Measurements from ENCODE around the gene ORAI2.
"Not testable (repeated sequence)": the region's sequence is repeated elsewhere in the genome, so short reads cannot be mapped to it uniquely, and the experiment has no call there.

Gene ORAI2

DNA sequence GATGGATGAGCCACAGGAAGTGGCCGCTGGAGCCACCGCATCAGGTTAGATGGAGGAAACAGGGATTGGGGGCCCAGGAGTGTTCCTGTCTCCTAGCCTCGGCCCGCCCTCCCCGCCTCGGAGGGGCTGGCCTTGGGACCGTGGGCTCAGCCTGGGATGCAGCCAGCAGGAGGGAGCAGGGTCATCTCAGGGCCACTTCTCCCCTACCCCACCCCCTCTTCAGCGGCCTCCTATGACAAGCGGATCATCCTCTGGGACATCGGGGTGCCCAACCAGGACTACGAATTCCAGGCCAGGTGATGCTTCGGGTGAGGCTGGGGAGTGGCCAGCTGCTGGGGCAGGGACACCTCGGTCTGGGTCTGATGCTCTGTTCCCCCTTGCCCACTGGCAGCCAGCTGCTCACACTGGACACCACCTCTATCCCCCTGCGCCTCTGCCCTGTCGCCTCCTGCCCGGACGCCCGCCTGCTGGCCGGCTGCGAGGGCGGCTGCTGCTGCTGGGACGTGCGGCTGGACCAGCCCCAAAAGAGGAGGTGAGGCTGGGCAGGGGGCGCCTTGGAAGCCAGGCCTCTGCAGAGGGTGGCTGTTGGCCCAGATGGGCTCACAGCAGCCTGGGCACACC, 36.1 kb downstream of the ORAI2 start:
- no peak for DNase-seq (ENCODE audit: low spot score)

GRCh38 chr7:102469972-102470825, 36.8 kb downstream of the ORAI2 start:
- DNase-seq (ENCODE audit: low spot score): no peak

DNA sequence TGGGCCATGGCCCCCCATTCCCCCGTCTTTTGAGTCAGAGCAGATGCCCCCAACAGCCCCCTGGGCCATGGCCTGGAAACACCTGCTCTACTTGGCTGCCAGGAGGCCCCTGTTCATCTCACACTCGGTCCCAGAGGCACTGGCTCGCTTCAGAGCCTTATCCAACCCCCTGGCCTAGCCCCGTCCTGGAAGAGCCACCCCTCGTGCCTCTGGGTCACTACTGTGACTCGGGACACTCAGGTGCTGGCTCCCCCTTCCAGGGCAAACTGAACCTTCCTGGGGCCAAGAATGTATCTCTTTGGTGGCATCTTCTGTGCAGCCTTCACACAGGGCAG, 38.4 kb downstream of the ORAI2 start:
- no peak for DNase-seq (ENCODE audit: low spot score)

DNA sequence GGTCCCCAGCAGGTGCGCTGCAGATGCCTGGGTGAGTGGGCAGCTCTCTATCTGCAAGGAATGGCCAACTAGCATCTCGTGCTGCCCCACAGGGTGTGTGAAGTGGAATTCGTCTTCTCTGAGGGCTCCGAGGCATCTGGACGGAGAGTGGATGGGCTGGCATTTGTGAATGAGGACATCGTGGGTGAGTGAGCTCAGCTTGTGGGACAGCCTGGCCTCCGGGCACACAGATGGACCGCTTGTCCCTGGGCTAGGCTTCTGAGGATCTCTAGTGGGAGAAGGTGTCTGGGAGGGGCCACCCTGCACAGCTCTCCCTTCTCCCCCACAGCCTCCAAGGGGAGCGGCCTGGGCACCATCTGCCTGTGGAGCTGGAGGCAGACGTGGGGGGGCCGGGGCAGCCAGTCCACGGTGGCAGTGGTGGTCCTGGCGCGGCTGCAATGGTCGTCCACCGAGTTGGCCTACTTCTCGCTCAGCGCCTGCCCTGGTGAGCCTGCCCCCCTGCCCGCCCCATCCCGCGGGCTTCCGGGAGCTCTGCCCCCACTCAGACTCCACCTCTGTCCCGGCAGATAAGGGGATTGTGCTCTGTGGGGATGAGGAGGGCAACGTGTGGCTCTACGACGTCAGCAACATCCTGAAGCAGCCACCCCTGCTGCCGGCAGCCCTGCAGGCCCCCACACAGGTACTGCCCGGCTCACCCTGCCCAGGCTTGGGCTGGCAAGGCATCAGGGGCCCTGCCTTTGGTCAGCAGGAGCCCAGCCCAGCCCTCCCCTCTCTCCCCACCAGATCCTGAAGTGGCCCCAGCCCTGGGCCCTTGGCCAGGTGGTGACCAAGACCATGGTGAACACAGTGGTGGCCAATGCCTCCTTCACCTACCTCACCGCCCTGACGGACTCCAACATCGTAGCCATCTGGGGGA, 39.0 kb downstream of the ORAI2 start:
- DNase-seq (ENCODE audit: low spot score): no peak

GRCh38 chr7:102473271-102473991, 40.1 kb downstream of the ORAI2 start:
- DNase-seq (ENCODE audit: low spot score): no peak

DNA sequence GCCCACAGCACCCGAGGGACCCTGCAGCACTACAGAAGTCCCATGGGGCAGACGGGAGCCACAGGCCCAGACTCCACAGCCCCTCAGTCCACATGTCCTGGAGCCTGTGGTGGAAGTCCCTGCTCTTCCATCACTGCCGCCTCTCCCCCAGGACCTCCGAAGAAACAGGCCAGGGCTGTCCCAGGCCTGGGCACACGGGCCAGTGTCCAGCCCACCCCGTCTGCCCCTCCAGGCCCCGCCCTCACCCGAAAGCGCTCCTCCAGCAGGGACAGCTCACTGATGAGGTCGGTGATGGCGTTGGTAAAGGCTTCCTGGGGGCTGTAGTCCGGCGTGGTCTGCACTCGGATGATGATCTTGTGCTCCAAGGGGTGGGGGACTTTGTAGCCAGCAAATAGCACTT, 40.7 kb downstream of the ORAI2 start:
- not testable (repeated sequence) for DNase-seq (ENCODE audit: low spot score)

- not testable (repeated sequence) for DNase-seq (ENCODE audit: low spot score)
Observed at GRCh38 chr7:102474736-102475435, 41.5 kb downstream of the ORAI2 start.

GRCh38 chr7:102478314-102479208, 45.2 kb downstream of the ORAI2 start, which contains the start of gene POLR2J:
Gene POLR2J, minus strand, starts transcription at chr7:102478922. Its CDS starts 62 bp downstream, at chr7:102478860.
- DNase-seq (ENCODE audit: low spot score): not testable (repeated sequence)

DNA sequence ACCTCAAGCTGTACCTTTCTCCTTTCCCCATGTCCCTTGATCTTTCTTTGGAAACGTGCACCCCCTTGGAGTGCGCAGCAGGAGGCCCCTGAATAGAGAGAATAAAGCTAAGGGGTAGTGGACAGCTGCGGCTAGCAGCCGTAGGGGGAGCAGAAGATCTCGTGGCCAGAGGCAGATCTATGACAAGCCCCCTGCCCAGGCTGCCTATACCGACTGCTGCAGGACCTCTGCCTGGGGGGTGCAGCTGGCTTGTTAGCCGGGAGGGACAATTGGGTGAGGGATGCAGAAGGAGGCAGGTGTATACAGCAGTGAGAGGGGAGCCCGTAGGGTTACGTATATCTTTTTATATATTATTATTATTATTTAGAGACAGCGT, 45.8 kb downstream of the ORAI2 start:
- DNase-seq (ENCODE audit: low spot score): not testable (repeated sequence)

- DNase-seq (ENCODE audit: low spot score): not testable (repeated sequence)
Observed at GRCh38 chr7:102479982-102480637, 46.7 kb downstream of the ORAI2 start.

GRCh38 chr7:102481962-102482361, 48.6 kb downstream of the ORAI2 start:
- not testable (repeated sequence) for DNase-seq (ENCODE audit: low spot score)

DNA sequence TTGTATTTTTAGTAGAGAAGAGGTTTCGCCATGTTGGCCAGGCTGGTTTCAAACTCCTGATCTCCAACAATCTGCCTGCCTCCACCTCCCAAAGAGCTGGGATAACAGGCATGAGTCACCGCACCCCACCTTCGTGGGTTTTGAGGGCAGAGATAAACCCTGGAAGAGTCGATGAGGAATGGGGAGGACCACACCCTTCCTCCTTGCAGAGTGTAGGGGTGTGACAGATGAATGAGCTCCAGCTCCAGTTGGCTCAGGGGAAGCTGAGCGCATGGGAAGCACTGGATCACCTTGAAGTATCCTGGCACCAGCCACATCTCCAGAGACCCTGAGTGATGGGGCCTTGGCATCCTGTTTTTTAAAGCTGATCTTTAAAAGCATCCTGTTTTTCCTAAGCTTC, 50.9 kb downstream of the ORAI2 start:
- DNase-seq (ENCODE audit: low spot score): not testable (repeated sequence)

GRCh38 chr7:102490529-102491075, 57.2 kb downstream of the ORAI2 start:
- not testable (repeated sequence) for DNase-seq (ENCODE audit: low spot score)

GRCh38 chr7:102493220-102493935, 60.0 kb downstream of the ORAI2 start:
- DNase-seq (ENCODE audit: low spot score): not testable (repeated sequence)

DNA sequence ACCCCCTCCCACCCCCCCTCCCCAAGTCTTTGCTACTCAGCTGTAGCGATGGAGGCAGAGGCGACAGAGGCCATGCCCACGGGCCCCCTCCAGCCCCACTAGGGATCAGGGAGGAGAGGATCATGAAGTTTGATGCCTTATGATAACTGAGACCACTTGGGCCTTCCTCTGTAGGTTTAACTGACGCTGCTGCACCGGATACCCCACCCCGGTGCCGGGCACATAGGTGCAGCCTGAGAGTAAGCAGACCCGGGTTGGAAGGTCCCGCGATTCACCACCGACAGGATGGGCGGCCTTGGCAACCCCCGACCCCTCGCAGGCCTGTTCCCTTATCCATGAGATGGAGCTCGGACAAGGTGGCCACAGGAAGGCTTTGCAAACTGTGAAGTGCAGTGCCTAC, 60.7 kb downstream of the ORAI2 start:
- not testable (repeated sequence) for DNase-seq (ENCODE audit: low spot score)

GRCh38 chr7:102494473-102495149, 61.2 kb downstream of the ORAI2 start:
- DNase-seq (ENCODE audit: low spot score): not testable (repeated sequence)

- not testable (repeated sequence) for DNase-seq (ENCODE audit: low spot score)
Observed at GRCh38 chr7:102496861-102497260, 63.5 kb downstream of the ORAI2 start.

DNA sequence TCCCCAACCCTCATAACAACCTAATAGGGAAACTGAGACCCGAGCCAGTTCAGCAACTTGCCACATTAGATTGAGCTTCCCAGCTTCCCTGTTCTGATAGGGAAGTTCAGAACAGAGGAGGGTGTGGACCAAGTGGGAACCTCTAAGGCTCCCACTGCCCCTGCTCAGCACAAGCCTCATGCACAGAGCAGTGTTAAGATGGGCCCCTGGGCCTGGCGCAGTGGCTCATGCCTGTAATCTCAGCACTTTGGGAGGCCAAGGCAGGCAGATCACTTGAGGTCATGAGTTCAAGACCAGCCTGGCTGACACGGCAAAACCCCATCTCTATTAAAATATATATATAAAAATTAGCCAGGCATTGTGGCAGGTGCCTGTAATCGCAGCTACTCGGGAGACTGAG, 63.9 kb downstream of the ORAI2 start:
- DNase-seq (ENCODE audit: low spot score): not testable (repeated sequence)
